Upper lobe of left lung (tissue), 6 donors: ENCODE results near the gene DLG2. TPM values are rescaled to one million over a fixed set of nuclear protein-coding genes. Genes with fewer than 3 reads are reported as not detected.

Experiments
- ATAC-seq, 2 donors: fragments of 200-7000 bp; cut with Tn5 transposase; one replicate each; pipeline ENCODE4 v1.9.1; 2022; ENCODE audit warnings: mild to moderate bottlenecking in 2 of 2, moderate library complexity in 2 of 2; ENCODE audit not compliant: low FRiP score in 2 of 2
- DNase-seq, 2 donors: peaks; one replicate each; pipeline ENCODE4 v3.0.0-alpha.2; 2019 to 2020
- H3K27ac ChIP-seq, 4 donors: fragments of 200-600 bp; sonication (generic); one replicate each; pipeline ENCODE4 v1.5.1; 2016 to 2019
- H3K27me3 ChIP-seq, 4 donors: fragments of 200-600 bp; sonication (generic); one replicate each; pipeline ENCODE4 v1.5.1; 2017 to 2019
- H3K36me3 ChIP-seq, 4 donors: fragments of 200-600 bp; sonication (generic); one replicate each; pipeline ENCODE4 v1.5.1; 2016 to 2019
- H3K4me1 ChIP-seq, 4 donors: fragments of 200-600 bp; sonication (generic); one replicate each; pipeline ENCODE4 v1.5.1; 2018 to 2019
- H3K4me3 ChIP-seq, 4 donors: fragments of 200-600 bp; sonication (generic); one replicate each; pipeline ENCODE4 v1.5.1; 2017 to 2019; ENCODE audit warnings: mild to moderate bottlenecking in 2 of 4, moderate library complexity in 1 of 4
- H3K9me3 ChIP-seq, 4 donors: fragments of 200-600 bp; sonication (generic); one replicate each; pipeline ENCODE4 v1.5.1; 2018 to 2019
- EP300 ChIP-seq, 4 donors: sonication (generic); formaldehyde crosslinking; IDR thresholded peaks; one replicate each; pipeline ENCODE4 v1.5.1; 2017; ENCODE audit warnings: antibody characterized with exemption in 4 of 4, control low read depth in 2 of 4
- POLR2A ChIP-seq, 4 donors: fragments of 450-650 bp; IDR thresholded peaks; one replicate each; pipeline ENCODE4 v1.5.1; 2016 to 2017; ENCODE audit warnings: antibody characterized with exemption in 4 of 4, mild to moderate bottlenecking in 2 of 4
- POLR2AphosphoS5 ChIP-seq, 2 donors: sonication (generic); formaldehyde crosslinking; IDR thresholded peaks; one replicate each; pipeline ENCODE4 v1.5.1; 2017; ENCODE audit warnings: antibody characterized with exemption in 2 of 2
- WGBS, 2 donors: methylation state at CpG; one replicate each; pipeline ENCODE4 v1.1.5; 2017 to 2018; 5-methylcytosine and 5-hydroxymethylcytosine counted together
- total RNA-seq, 6 donors: library from RNA; depleted of rRNA in 4 of 6; stranded (reverse); fragments of >200 nt in 4 of 6; gene quantifications; one replicate each; pipeline versions ENCODE4 v1.1.0 to v1.2.1, GENCODE V29; 2016 to 2021
- TF ChIP-seq, protein P1 (sequence below), 6 experiments: fragments of 450-650 bp in 4 of 6; fragments of 200-600 bp in 2 of 6; sonication (generic) in 2 of 6; IDR thresholded peaks; one replicate each; pipeline ENCODE4 v1.5.1; 2016 to 2019; ENCODE audit warnings: antibody characterized with exemption in 6 of 6
- donor health status: DM: no; HTN: no; CAD: no; lungs with moderate emphysema.
- donor health status: DM: no; HTN: yes; CAD: no; lungs with severe emphysema.

Gene DLG2
- total RNA-seq, 6 donors from 2014 or later = 3.4 to 37.7 (median 9.1) TPM

DNA sequence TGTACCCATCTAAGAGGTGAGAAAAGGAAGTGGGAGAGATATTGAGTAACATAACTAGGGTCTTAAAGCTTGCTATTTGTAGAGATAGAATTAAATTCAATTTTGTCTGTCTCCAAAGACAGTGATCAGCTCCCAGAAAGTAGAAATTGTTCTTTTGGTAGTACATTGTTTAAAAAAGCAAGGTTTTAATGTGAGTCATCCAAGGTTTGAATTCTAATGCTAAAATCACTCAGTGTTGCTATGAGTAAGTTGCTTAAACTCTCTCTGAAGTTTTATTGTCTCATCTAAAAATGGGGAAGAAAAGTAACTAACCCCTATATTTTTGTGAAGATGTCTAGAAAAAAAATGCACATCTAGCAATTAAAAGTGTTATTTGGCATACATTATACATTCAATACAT, 1336.5 kb downstream of the DLG2 start:
- no peaks in the 10 kb centered on the region for H3K9me3 ChIP-seq
- no peak overlapping the region for H3K4me3 ChIP-seq
- H3K27me3 ChIP-seq = no peaks in the 10 kb centered on the region
- DNase-seq (no peak), ATAC-seq (no peak)
- H3K4me1 ChIP-seq = no peaks in the 10 kb centered on the region
- TF ChIP-seq POLR2AphosphoS5 (IDR thresholded peaks at IDR 0.05) (no peak), EP300 (IDR thresholded peaks at IDR 0.05) (no peak), POLR2A (IDR thresholded peaks at IDR 0.05) (no peak)
- TF ChIP-seq, protein P1, sequence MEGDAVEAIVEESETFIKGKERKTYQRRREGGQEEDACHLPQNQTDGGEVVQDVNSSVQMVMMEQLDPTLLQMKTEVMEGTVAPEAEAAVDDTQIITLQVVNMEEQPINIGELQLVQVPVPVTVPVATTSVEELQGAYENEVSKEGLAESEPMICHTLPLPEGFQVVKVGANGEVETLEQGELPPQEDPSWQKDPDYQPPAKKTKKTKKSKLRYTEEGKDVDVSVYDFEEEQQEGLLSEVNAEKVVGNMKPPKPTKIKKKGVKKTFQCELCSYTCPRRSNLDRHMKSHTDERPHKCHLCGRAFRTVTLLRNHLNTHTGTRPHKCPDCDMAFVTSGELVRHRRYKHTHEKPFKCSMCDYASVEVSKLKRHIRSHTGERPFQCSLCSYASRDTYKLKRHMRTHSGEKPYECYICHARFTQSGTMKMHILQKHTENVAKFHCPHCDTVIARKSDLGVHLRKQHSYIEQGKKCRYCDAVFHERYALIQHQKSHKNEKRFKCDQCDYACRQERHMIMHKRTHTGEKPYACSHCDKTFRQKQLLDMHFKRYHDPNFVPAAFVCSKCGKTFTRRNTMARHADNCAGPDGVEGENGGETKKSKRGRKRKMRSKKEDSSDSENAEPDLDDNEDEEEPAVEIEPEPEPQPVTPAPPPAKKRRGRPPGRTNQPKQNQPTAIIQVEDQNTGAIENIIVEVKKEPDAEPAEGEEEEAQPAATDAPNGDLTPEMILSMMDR (IDR thresholded peaks at IDR 0.05) = no peak
- H3K27ac ChIP-seq = no peak overlapping the region
- no peaks in the 10 kb centered on the region for H3K36me3 ChIP-seq

DNA sequence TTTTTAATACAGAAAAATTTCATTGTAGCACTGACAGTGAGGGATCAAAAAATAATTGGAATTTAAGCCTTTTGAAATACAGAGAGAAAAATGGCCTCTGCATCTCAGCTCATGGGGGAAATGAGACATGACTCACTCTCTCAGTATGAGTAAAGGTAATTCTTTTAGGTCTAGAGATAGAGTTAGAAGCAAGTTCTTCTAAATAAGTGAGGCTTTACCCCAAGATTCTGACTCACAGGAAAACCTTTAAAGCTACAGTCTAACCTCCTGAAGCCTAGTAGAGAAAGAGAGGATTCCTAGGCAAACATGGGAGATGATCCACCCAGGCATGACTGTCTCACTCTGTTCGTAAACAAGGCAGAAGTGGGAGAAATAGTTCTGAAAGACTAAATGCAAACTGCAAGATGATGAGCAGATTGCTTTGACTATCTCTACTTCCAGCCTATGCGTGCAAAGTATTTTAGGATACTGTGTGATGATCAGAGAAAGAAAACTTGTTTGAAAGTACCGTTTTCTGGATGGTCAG, 1337.7 kb downstream of the DLG2 start:
- no peaks in the 10 kb centered on the region for H3K36me3 ChIP-seq
- no peak for ATAC-seq
- H3K4me1 ChIP-seq = no peaks in the 10 kb centered on the region
- DNase-seq = no peak
- no peaks in the 10 kb centered on the region for H3K9me3 ChIP-seq
- H3K27me3 ChIP-seq = no peaks in the 10 kb centered on the region
- TF ChIP-seq, protein P1 (IDR thresholded peaks at IDR 0.05) = no peak
- TF ChIP-seq EP300 (IDR thresholded peaks at IDR 0.05) (no peak), POLR2A (IDR thresholded peaks at IDR 0.05) (no peak), POLR2AphosphoS5 (IDR thresholded peaks at IDR 0.05) (no peak)
- no peak overlapping the region for H3K4me3 ChIP-seq
- WGBS, 2 donors = 82 to 85% methylated on average over 3 of the region's 3 CpGs
- no peak overlapping the region for H3K27ac ChIP-seq

DNA sequence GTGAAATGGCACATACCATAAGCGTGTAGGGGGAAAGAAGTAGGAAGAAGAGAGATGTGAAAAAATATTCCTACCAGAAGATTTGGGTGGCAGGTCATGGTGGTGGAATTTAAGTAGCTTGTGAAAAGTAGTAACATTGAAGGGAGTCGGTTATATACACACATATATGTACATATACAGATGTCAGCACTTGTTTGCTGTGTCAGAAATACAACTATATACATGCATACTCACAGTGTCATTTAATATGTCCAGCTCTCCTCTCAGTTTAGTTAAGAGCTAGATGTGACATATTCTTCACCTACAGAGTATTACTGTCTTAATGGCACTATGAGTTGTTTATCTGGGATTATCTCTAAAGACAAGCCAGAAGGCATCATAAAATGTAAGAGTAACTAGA, 1353.6 kb downstream of the DLG2 start:
- no peak for DNase-seq
- Histone ChIP-seq H3K27me3 (no peaks in the 10 kb centered on the region), H3K27ac (no peak overlapping the region), H3K9me3 (no peaks in the 10 kb centered on the region), H3K36me3 (no peaks in the 10 kb centered on the region), H3K4me1 (no peaks in the 10 kb centered on the region), H3K4me3 (no peak overlapping the region)
- 86 to 91% methylated on average over 2 of the region's 2 CpGs for WGBS, 2 donors
- TF ChIP-seq POLR2AphosphoS5 (IDR thresholded peaks at IDR 0.05) (no peak), EP300 (IDR thresholded peaks at IDR 0.05) (no peak), POLR2A (IDR thresholded peaks at IDR 0.05) (no peak)
- TF ChIP-seq, protein P1 (IDR thresholded peaks at IDR 0.05) = no peak
- no peak for ATAC-seq

DNA sequence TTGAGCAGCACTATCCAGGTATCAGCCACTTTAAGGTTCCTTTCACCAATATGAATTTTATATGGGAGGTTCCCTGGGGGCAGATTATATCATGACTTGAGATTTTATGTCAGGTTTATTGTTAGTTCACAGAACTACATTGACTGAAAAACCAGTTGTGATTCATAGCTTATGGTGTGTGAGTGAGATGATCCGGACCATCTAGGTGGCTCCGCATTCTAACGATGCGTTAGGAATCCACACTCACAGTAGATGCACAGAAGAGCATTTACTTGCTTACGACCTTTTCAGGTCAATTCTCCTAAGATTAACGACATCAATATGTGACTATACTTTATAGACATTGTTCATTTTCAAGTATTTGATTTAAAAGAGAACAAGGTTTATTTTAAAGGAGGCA, 1356.7 kb downstream of the DLG2 start:
- Histone ChIP-seq H3K27ac (no peak overlapping the region), H3K4me3 (no peak overlapping the region), H3K9me3 (no peaks in the 10 kb centered on the region), H3K27me3 (no peaks in the 10 kb centered on the region), H3K36me3 (no peaks in the 10 kb centered on the region), H3K4me1 (no peaks in the 10 kb centered on the region)
- 90% methylated on average over 6 of the region's 6 CpGs for WGBS, 2 donors
- ATAC-seq = no peak
- no peak for DNase-seq
- TF ChIP-seq, protein P1 (IDR thresholded peaks at IDR 0.05) = no peak
- TF ChIP-seq POLR2AphosphoS5 (IDR thresholded peaks at IDR 0.05) = no peak
- TF ChIP-seq POLR2A (IDR thresholded peaks at IDR 0.05) = no peak
- TF ChIP-seq EP300 (IDR thresholded peaks at IDR 0.05) = no peak

DNA sequence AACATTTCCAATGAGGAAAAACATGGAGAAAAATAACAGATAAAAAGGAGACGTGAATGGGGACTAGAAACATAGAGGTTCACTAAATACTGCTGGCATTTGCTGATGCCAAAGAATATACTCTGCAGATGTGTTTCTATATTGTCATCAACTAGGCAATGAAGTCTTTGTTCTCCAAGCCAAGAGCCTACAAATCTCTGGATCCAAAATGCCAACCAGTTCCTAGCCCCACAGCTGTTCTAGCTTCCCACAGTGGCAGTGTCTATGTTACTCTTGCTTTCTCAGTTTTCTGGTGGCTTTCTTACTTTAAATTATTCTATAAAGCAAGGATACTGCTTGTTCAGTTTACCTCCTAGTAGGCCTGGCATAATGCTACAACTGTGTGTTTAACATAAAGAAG, 1363.1 kb downstream of the DLG2 start:
- ATAC-seq = no peak
- 78 to 90% methylated on average over 1 of the region's 1 CpG for WGBS, 2 donors

More for the DNA sequence above, 1363.1 kb downstream of the DLG2 start:
- H3K27ac ChIP-seq = no peak overlapping the region
- H3K9me3 ChIP-seq = no peaks in the 10 kb centered on the region
- no peak for DNase-seq
- no peaks in the 10 kb centered on the region for H3K4me1 ChIP-seq
- TF ChIP-seq POLR2A (IDR thresholded peaks at IDR 0.05) (no peak), EP300 (IDR thresholded peaks at IDR 0.05) (no peak), POLR2AphosphoS5 (IDR thresholded peaks at IDR 0.05) (no peak)
- TF ChIP-seq, protein P1 (IDR thresholded peaks at IDR 0.05) = no peak
- no peak overlapping the region for H3K4me3 ChIP-seq
- no peaks in the 10 kb centered on the region for H3K36me3 ChIP-seq
- no peaks in the 10 kb centered on the region for H3K27me3 ChIP-seq
